HEK293 (cell line): ENCODE measurements around the gene LPGAT1.

Experiments used
- GLIS1 ChIP-seq: fragments of 450-650 bp; formaldehyde crosslinking; IDR thresholded peaks from 2 replicates; pipeline ENCODE4 v1.5.1; 2016; ENCODE audit warnings: missing biosample characterization, missing genetic modification characterization
- HOXD13 ChIP-seq: sonication (generic); formaldehyde crosslinking; IDR thresholded peaks from 2 replicates; pipeline ENCODE4 v1.8.0; 2022; ENCODE audit warnings: missing genetic modification reagents, borderline replicate concordance
- IKZF3 ChIP-seq: fragments of 450-650 bp; IDR thresholded peaks from 2 replicates; pipeline ENCODE4 v1.5.0; 2018; ENCODE audit warnings: missing biosample characterization, mild to moderate bottlenecking, missing genetic modification characterization, moderate library complexity
- RBAK ChIP-seq: fragments of 450-650 bp; formaldehyde crosslinking; IDR thresholded peaks from 2 replicates; pipeline ENCODE4 v1.5.1; 2016; ENCODE audit warnings: missing biosample characterization, missing genetic modification characterization
- SP3 ChIP-seq: fragments of 450-650 bp; formaldehyde crosslinking; IDR thresholded peaks from 2 replicates; pipeline ENCODE4 v1.5.1; 2016; ENCODE audit warnings: missing biosample characterization, missing genetic modification characterization
- ZBTB1 ChIP-seq: fragments of 450-650 bp; formaldehyde crosslinking; IDR thresholded peaks from 2 replicates; pipeline ENCODE4 v1.5.1; 2016; ENCODE audit warnings: missing biosample characterization, missing genetic modification characterization
- ZBTB20 ChIP-seq: fragments of 450-650 bp; formaldehyde crosslinking; IDR thresholded peaks from 2 replicates; pipeline ENCODE4 v1.5.1; 2016; ENCODE audit warnings: missing biosample characterization, missing genetic modification characterization
- ZBTB21 ChIP-seq: fragments of 450-650 bp; formaldehyde crosslinking; IDR thresholded peaks from 2 replicates; pipeline ENCODE4 v1.5.1; 2017; ENCODE audit warnings: missing biosample characterization, missing genetic modification characterization
- ZBTB48 ChIP-seq: fragments of 450-650 bp; formaldehyde crosslinking; IDR thresholded peaks from 2 replicates; pipeline ENCODE4 v1.5.1; 2016; ENCODE audit warnings: missing biosample characterization, missing genetic modification characterization
- ZIC2 ChIP-seq: fragments of 450-650 bp; formaldehyde crosslinking; IDR thresholded peaks from 2 replicates; pipeline ENCODE4 v1.5.1; 2016; ENCODE audit warnings: missing biosample characterization, missing genetic modification characterization
- ZNF10 ChIP-seq: fragments of 450-650 bp; formaldehyde crosslinking; IDR thresholded peaks from 2 replicates; pipeline ENCODE4 v1.5.1; 2017; ENCODE audit warnings: missing biosample characterization, missing genetic modification characterization
- ZNF121 ChIP-seq: fragments of 450-650 bp; formaldehyde crosslinking; IDR thresholded peaks from 2 replicates; pipeline ENCODE4 v1.5.1; 2016; ENCODE audit warnings: missing biosample characterization, missing genetic modification characterization
- ZNF311 ChIP-seq: fragments of 450-650 bp; formaldehyde crosslinking; IDR thresholded peaks from 2 replicates; pipeline ENCODE4 v1.5.1; 2017; ENCODE audit warnings: missing biosample characterization, missing genetic modification characterization, borderline replicate concordance
- ZNF341 ChIP-seq: fragments of 450-650 bp; formaldehyde crosslinking; IDR thresholded peaks from 2 replicates; pipeline ENCODE4; 2016; ENCODE audit warnings: low read depth, missing biosample characterization, missing genetic modification characterization
- ZNF366 ChIP-seq: fragments of 450-650 bp; formaldehyde crosslinking; conservative IDR thresholded peaks from 2 replicates; pipeline ENCODE4 v1.5.1; 2016; ENCODE audit warnings: missing biosample characterization, missing genetic modification characterization
- ZNF600 ChIP-seq: fragments of 450-650 bp; formaldehyde crosslinking; IDR thresholded peaks from 2 replicates; pipeline ENCODE4 v1.5.1; 2016; ENCODE audit warnings: missing biosample characterization, missing genetic modification characterization
- ZNF768 ChIP-seq: fragments of 450-650 bp; formaldehyde crosslinking; IDR thresholded peaks from 2 replicates; pipeline ENCODE4 v1.5.1; 2018; ENCODE audit warnings: missing biosample characterization, mild to moderate bottlenecking, missing genetic modification characterization
- ZNF785 ChIP-seq: fragments of 450-650 bp; formaldehyde crosslinking; IDR thresholded peaks from 2 replicates; pipeline ENCODE4 v1.5.1; 2016; ENCODE audit warnings: missing biosample characterization, missing genetic modification characterization
- ZXDB ChIP-seq: fragments of 450-650 bp; formaldehyde crosslinking; IDR thresholded peaks from 2 replicates; pipeline ENCODE4 v1.5.1; 2016; ENCODE audit warnings: missing biosample characterization, missing genetic modification characterization
- TF ChIP-seq, protein P1 (sequence below): fragments of 450-650 bp; formaldehyde crosslinking; conservative IDR thresholded peaks from 2 replicates; pipeline ENCODE4 v1.5.1; 2016; ENCODE audit warnings: low read depth, missing biosample characterization, missing genetic modification characterization
- TF ChIP-seq, protein P2 (sequence below): fragments of 450-650 bp; formaldehyde crosslinking; IDR thresholded peaks from 2 replicates; pipeline ENCODE4 v1.5.1; 2016; ENCODE audit warnings: missing biosample characterization, missing genetic modification characterization
- TF ChIP-seq, protein P3 (sequence below): fragments of 450-650 bp; formaldehyde crosslinking; IDR thresholded peaks from 2 replicates; pipeline ENCODE4 v1.5.1; 2016; ENCODE audit warnings: missing biosample characterization, missing genetic modification characterization, borderline replicate concordance
- TF ChIP-seq, protein P4 (sequence below): fragments of 450-650 bp; formaldehyde crosslinking; IDR thresholded peaks from 2 replicates; pipeline ENCODE4 v1.5.1; 2016; ENCODE audit warnings: missing biosample characterization, missing genetic modification characterization

LPGAT1 gene

DNA sequence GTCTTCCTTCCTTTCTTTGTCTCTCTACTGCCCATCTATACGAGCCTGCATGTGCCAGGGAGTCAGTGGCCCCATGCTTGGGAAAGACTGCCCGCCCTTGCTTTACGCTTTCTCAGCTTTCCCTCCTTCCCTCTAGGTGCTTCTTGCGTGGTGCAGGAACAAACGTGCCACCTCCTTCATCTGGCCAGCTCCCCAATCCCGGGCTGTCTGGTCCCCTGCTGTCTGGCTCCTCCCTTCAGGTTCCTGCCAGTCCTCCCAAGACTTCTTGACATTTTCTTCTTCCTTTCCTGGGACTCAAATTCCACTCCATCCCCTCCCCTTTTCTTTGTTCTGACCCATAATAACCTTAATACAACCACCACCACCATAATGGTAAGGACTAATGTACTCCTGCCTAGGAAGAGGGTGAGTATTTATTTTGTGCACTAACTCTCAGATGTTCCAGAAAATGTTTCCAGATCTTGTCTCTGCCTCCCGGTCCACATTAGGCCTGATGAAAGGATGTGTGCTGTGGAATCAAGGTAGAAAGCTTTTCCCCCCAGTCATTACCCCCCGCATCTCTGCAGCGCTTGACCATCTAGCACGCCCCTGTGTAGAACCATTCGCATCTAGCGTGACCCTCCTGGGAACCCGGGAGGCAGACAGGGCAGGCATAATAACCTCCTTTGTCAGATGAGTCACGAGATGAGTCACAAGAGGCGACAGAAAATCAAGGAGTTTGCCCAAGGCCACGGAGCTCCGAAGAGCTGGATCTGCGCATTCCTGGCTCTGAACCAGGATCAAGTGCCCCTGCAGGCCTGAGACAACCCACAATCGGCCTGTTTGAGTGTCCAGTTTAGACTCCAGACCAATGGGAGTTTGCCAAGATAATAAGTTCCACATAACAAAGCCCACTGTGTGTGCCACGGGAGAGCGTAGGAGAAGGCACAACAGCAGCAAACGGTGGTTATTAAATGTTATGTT is 95.1 kb downstream of the LPGAT1 start (continued):
- TF ChIP-seq, protein P1, sequence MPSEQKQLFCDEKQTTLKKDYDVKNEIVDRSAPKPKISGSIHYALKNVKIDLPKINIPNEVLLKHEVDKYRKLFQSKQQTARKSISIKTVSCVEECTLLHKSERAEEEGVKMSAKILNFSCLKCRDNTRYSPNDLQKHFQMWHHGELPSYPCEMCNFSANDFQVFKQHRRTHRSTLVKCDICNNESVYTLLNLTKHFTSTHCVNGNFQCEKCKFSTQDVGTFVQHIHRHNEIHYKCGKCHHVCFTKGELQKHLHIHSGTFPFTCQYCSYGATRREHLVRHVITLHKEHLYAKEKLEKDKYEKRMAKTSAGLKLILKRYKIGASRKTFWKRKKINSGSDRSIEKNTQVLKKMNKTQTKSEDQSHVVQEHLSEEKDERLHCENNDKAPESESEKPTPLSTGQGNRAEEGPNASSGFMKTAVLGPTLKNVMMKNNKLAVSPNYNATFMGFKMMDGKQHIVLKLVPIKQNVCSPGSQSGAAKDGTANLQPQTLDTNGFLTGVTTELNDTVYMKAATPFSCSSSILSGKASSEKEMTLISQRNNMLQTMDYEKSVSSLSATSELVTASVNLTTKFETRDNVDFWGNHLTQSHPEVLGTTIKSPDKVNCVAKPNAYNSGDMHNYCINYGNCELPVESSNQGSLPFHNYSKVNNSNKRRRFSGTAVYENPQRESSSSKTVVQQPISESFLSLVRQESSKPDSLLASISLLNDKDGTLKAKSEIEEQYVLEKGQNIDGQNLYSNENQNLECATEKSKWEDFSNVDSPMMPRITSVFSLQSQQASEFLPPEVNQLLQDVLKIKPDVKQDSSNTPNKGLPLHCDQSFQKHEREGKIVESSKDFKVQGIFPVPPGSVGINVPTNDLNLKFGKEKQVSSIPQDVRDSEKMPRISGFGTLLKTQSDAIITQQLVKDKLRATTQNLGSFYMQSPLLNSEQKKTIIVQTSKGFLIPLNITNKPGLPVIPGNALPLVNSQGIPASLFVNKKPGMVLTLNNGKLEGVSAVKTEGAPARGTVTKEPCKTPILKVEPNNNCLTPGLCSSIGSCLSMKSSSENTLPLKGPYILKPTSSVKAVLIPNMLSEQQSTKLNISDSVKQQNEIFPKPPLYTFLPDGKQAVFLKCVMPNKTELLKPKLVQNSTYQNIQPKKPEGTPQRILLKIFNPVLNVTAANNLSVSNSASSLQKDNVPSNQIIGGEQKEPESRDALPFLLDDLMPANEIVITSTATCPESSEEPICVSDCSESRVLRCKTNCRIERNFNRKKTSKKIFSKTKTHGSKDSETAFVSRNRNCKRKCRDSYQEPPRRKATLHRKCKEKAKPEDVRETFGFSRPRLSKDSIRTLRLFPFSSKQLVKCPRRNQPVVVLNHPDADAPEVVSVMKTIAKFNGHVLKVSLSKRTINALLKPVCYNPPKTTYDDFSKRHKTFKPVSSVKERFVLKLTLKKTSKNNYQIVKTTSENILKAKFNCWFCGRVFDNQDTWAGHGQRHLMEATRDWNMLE: peak; percentile 7; the same call in 1 of the 2 replicates
- TF ChIP-seq, protein P2, sequence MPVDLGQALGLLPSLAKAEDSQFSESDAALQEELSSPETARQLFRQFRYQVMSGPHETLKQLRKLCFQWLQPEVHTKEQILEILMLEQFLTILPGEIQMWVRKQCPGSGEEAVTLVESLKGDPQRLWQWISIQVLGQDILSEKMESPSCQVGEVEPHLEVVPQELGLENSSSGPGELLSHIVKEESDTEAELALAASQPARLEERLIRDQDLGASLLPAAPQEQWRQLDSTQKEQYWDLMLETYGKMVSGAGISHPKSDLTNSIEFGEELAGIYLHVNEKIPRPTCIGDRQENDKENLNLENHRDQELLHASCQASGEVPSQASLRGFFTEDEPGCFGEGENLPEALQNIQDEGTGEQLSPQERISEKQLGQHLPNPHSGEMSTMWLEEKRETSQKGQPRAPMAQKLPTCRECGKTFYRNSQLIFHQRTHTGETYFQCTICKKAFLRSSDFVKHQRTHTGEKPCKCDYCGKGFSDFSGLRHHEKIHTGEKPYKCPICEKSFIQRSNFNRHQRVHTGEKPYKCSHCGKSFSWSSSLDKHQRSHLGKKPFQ (tag by site-specific recombination): no peak
- TF ChIP-seq ZNF10 (tag by site-specific recombination) (no peak), ZNF785 (tag by site-specific recombination) (no peak), ZXDB (tag by site-specific recombination) (peak; percentile 79), ZBTB1 (tag by site-specific recombination) (no peak), GLIS1 (peak; percentile 97), ZBTB21 (tag by site-specific recombination) (0 out of 2 replicates have a peak, but pooled peaks have one; percentile 21), ZNF341 (tag by site-specific recombination) (0 out of 2 replicates have a peak, but pooled peaks have one; percentile 34), ZIC2 (peak; percentile 56; the same call in 1 of the 2 replicates), IKZF3 (tag by site-specific recombination) (peak; percentile 74; the same call in 1 of the 2 replicates), ZNF121 (tag by site-specific recombination) (no peak), SP3 (tag by site-specific recombination) (peak; percentile 41), ZBTB20 (tag by site-specific recombination) (peak; percentile 98), ZNF600 (peak; percentile 85), ZNF366 (tag by site-specific recombination) (peak; percentile 71), ZNF768 (tag by site-specific recombination) (no peak), ZNF311 (tag by site-specific recombination) (no peak), RBAK (tag by site-specific recombination) (no peak), HOXD13 (CRISPR knock-in tag) (no peak), ZBTB48 (tag by site-specific recombination) (no peak)
- TF ChIP-seq, protein P3, sequence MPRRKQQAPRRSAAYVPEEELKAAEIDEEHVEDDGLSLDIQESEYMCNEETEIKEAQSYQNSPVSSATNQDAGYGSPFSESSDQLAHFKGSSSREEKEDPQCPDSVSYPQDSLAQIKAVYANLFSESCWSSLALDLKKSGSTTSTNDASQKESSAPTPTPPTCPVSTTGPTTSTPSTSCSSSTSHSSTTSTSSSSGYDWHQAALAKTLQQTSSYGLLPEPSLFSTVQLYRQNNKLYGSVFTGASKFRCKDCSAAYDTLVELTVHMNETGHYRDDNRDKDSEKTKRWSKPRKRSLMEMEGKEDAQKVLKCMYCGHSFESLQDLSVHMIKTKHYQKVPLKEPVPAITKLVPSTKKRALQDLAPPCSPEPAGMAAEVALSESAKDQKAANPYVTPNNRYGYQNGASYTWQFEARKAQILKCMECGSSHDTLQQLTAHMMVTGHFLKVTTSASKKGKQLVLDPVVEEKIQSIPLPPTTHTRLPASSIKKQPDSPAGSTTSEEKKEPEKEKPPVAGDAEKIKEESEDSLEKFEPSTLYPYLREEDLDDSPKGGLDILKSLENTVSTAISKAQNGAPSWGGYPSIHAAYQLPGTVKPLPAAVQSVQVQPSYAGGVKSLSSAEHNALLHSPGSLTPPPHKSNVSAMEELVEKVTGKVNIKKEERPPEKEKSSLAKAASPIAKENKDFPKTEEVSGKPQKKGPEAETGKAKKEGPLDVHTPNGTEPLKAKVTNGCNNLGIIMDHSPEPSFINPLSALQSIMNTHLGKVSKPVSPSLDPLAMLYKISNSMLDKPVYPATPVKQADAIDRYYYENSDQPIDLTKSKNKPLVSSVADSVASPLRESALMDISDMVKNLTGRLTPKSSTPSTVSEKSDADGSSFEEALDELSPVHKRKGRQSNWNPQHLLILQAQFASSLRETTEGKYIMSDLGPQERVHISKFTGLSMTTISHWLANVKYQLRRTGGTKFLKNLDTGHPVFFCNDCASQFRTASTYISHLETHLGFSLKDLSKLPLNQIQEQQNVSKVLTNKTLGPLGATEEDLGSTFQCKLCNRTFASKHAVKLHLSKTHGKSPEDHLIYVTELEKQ: peak; percentile 38; the same call in 1 of the 2 replicates
- TF ChIP-seq, protein P4, sequence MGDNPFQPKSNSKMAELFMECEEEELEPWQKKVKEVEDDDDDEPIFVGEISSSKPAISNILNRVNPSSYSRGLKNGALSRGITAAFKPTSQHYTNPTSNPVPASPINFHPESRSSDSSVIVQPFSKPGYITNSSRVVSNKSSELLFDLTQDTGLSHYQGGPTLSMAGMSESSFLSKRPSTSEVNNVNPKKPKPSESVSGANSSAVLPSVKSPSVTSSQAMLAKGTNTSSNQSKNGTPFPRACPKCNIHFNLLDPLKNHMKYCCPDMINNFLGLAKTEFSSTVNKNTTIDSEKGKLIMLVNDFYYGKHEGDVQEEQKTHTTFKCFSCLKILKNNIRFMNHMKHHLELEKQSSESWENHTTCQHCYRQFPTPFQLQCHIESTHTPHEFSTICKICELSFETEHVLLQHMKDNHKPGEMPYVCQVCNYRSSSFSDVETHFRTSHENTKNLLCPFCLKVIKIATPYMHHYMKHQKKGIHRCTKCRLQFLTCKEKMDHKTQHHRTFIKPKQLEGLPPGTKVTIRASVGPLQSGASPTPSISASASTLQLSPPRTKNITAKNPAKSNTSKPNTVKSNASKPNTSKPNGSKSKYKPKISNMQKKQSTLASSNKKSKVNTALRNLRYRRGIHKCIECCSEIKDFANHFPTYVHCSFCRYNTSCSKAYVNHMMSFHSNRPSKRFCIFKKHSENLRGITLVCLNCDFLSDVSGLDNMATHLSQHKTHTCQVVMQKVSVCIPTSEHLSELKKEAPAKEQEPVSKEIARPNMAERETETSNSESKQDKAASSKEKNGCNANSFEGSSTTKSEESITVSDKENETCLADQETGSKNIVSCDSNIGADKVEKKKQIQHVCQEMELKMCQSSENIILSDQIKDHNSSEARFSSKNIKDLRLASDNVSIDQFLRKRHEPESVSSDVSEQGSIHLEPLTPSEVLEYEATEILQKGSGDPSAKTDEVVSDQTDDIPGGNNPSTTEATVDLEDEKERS (tag by site-specific recombination): 0 out of 2 replicates have a peak, but pooled peaks have one; percentile 43
